Superior temporal gyrus (tissue), 1 donor: Measurements from ENCODE around the gene PGAP3.

ENCODE experiments used
- DNase-seq: peaks from one replicate; pipeline ENCODE4 v3.0.0-alpha.2; 2016; ENCODE audit errors: extremely low spot score

Gene PGAP3

GRCh38 chr17:39672522-39673334 is 15.1 kb downstream of the PGAP3 start:
- no peak for DNase-seq

- peak; percentile 56 for DNase-seq
Observed at GRCh38 chr17:39671651-39672521, 16.0 kb downstream of the PGAP3 start.

- no peak for DNase-seq
Observed at GRCh38 chr17:39670746-39671145, 17.1 kb downstream of the PGAP3 start.

GRCh38 chr17:39669897-39670735 is 17.7 kb downstream of the PGAP3 start:
- no peak for DNase-seq

GRCh38 chr17:39667945-39668924 is 19.6 kb downstream of the PGAP3 start, which contains the start of gene PNMT:
PNMT (plus strand) TSS chr17:39668453; CDS start chr17:39668476, 23 bp downstream.
- DNase-seq = peak; percentile 49

DNA sequence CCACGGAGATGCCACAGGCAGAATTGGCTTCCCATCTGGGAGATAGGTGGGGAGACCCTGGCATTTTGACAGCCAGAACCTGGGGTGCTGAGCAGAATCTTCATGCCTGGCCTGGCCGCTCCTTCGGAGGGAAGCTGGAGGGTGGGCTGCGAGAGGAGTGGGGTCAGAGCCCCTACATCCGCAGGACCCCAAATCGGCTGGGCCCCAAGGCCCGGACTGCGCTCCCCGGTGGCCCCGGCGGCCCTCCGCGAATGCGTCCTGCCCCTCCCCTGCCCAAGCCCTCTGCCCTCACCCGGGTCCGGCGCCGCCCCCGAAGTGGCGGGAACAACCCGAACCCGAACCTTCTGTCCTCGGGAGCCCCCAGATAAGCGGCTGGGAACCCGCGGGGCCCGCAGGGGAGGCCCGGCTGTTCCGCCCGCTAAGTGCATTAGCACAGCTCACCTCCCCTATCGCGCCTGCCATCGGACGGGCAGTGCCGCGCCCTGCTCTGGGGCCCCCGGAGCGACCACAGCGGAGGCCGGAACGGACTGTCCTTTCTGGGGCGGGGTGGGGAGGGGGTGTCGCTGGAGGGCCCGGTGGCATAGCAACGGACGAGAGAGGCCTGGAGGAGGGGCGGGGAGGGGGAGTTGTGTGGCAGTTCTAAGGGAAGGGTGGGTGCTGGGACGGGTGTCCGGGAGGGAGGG is 20.5 kb downstream of the PGAP3 start:
- no peak for DNase-seq

GRCh38 chr17:39666601-39667261 is 21.1 kb downstream of the PGAP3 start:
- DNase-seq = no peak

DNA sequence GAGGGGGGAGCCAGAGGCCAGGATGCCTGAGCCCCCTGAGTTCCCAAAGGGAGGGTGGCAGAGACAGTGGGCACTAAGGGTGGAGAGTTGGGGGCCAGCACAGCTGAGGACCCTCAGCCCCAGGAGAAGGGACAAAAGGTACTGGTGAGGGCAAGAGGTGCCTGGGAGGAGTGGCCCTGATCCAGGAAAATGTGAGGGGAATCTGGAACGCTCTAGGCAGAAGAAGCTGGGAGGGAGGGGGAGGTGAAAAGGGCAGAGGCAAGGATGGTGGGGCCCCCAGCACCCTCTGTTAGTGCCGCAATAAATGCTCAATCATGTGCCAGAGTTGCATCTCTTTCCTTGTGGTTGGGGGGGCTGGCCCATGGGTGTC is 21.6 kb downstream of the PGAP3 start:
- DNase-seq = no peak

DNA sequence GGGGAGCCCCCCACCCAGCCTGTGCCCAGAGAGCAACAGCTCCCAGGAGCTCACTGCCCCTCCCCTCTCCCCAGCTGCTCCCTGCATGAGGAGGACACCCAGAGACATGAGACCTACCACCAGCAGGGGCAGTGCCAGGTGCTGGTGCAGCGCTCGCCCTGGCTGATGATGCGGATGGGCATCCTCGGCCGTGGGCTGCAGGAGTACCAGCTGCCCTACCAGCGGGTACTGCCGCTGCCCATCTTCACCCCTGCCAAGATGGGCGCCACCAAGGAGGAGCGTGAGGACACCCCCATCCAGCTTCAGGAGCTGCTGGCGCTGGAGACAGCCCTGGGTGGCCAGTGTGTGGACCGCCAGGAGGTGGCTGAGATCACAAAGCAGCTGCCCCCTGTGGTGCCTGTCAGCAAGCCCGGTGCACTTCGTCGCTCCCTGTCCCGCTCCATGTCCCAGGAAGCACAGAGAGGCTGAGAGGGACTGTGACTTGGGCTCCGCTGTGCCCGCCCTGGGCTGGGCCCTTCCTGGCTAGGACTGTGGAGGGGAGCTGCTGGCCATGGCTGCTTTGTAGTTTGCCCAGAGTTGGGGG is 22.1 kb downstream of the PGAP3 start:
- no peak for DNase-seq

- DNase-seq = no peak
Observed at GRCh38 chr17:39664581-39665561, 23.0 kb downstream of the PGAP3 start, which contains the start of gene TCAP. TCAP (plus strand) TSS chr17:39665349; CDS start chr17:39665360, 11 bp downstream.

GRCh38 chr17:39663688-39664580 is 23.9 kb downstream of the PGAP3 start:
- no peak for DNase-seq

GRCh38 chr17:39663340-39663687 is 24.5 kb downstream of the PGAP3 start:
- no peak for DNase-seq

GRCh38 chr17:39662551-39663339 is 25.1 kb downstream of the PGAP3 start:
- no peak for DNase-seq

DNA sequence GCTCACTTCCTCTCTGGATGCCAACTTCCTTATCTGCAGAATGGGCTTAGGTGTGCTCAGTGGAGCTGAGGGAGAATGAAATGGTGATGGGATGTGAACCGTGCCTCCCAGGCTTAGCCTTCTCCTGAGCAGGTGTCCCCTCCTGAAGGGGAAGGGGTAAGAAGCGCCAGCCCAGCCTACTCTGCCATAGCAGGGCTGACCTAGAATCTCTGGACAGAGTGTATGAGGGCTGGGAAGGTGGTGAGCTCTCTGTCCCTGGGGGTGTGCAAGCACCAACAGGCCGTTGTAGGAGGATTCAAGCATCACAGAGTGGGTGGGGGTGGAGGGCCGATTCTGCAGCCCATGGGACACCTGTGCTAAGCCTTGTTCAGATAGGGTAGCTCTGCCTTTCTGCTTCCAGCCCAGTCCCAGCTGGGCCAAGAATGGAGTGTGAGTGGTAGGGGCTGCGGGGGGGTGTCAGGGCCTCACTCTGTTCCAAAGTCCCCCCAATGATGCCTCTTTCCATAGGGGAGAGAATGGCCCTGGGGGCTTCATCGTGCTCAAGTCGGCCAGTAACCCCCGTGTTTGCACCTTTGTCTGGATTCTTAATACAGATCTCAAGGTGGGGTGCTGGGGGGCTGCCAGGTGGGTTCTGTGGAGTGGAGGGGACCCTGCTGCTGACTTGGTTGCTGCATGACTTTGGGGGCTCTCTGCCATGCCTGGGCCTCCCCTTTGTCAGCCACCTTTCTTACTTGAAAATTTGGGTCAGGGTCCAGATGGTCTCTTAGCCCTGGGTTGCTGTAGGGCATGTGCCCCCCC is 25.9 kb downstream of the PGAP3 start:
- no peak for DNase-seq
